Measurements from ENCODE around the gene LUC7L3. TPM values are rescaled to one million over a fixed set of nuclear protein-coding genes. Genes with fewer than 3 reads are reported as not detected.
A peak's percentile ranks its signal among the peaks of the same experiment; 100 is the strongest.

LUC7L3 gene
- total and polyA plus RNA-seq, 3 experiments from 2014 or later: 72.5 to 120 (median 113) TPM

DNA sequence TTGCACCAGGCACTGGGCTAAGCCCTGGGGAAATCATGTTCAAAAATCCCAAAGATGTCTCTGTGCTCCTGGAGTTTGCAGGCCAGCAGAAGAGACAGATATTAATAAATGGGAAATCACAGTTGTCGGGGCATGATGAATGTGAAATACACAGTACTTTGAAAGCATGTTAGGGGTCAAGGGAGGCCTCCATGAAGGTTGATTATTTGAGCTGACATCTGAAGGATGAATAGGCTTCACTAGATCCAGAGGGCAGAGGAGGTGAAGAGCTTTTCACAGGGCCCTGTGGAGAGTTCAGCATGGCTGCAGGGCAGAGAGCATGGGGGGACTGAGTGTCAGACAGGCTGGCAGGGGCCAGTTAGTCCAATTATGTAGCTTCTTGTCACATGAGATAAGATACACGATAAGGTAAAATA, 45.3 kb downstream of the LUC7L3 start:
- H3K4me3 ChIP-seq (ENCODE audit: low read length): no peak overlapping the region
- peaks cover 6 to 10% (median 7%) of the 10 kb centered on the region in 3 donors for H3K4me1 Mint-ChIP-seq
- POLR2A ChIA-PET: no interaction called here
- no peaks in the 10 kb centered on the region for H3K4me1 ChIP-seq (ENCODE audit: insufficient read depth, low read length)
- H3K27me3 Mint-ChIP-seq: peaks cover 11 to 26% of the 10 kb centered on the region in 2 donors
- CTCF ChIA-PET: no interaction called here
- DNase-seq: no peak
- H3K27ac Mint-ChIP-seq: no peak overlapping the region
- peaks cover 0 to 1% (median 0%) of the 10 kb centered on the region in 3 donors for H3K36me3 Mint-ChIP-seq
- H3K4me3 Mint-ChIP-seq: no peak overlapping the region
- no peak overlapping the region for H3K27ac ChIP-seq (ENCODE audit: low read depth, low read length)
- H3K9me3 Mint-ChIP-seq: no peaks in the 10 kb centered on the region
- H3K9me3 ChIP-seq (ENCODE audit: low read length): no peaks in the 10 kb centered on the region
- no peaks in the 10 kb centered on the region for H3K27me3 ChIP-seq (ENCODE audit: insufficient read depth, low read length, poor library complexity, severe bottlenecking)
- H3K36me3 ChIP-seq (ENCODE audit: insufficient read depth, low read length): no peaks in the 10 kb centered on the region

DNA sequence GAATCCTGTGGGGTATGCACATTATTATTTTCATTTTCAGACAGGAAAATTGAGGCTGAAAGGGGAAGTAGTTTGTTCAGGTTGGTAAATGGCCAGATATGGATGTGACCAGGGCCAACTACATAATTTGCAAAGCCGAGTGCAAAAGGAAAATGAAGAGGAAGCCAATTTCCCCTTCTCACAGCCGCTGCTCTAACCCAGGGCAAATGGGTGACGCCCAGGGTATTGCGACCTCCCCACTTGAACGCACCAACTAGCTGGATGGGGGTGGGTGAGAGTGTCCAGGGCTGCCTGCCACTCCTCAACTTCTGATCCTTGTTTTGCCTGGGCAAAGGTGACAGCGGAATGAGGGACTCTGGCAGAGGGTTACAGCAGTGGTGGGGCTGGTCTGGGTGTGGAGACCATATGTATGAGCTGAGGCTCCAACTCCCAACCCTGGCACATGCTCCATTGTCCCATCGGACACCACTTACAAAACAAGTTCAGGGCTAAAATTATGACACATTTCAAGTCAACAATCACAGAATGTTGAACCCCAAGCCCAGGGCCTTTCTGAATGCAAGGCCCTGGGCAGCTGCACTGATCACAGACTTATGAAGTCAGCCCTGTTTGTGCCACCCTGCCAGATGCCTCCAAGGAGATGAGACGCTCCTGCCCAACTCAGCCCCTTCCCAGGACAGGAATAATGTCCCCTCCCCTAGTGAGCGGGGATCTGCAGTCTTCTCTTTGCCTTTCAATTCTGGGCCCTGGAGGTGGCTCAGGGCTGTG, 46.2 kb downstream of the LUC7L3 start:
- POLR2A ChIA-PET: no interaction called here
- Mint-ChIP-seq H3K27ac (peak overlapping the region in 1 of 8 donors; percentile 46), H3K36me3 (peaks cover 0 to 1% (median 0%) of the 10 kb centered on the region in 3 donors), H3K9me3 (no peaks in the 10 kb centered on the region), H3K4me1 (peaks cover 6 to 10% (median 7%) of the 10 kb centered on the region in 3 donors), H3K4me3 (no peak overlapping the region), H3K27me3 (peaks cover 11 to 30% of the 10 kb centered on the region in 2 donors)
- no peaks in the 10 kb centered on the region for H3K9me3 ChIP-seq (ENCODE audit: low read length)
- H3K4me3 ChIP-seq (ENCODE audit: low read length): no peak overlapping the region
- H3K36me3 ChIP-seq (ENCODE audit: insufficient read depth, low read length): no peaks in the 10 kb centered on the region
- CTCF ChIA-PET: interaction anchor here (1.1 kb wide), 1 partner anchor 18 kb away, joined by 6 read pairs; no protein-coding TSS in a partner anchor
- no peak overlapping the region for H3K27ac ChIP-seq (ENCODE audit: low read depth, low read length)
- H3K4me1 ChIP-seq (ENCODE audit: insufficient read depth, low read length): no peaks in the 10 kb centered on the region
- no peak for DNase-seq
- no peaks in the 10 kb centered on the region for H3K27me3 ChIP-seq (ENCODE audit: insufficient read depth, low read length, poor library complexity, severe bottlenecking)

DNA sequence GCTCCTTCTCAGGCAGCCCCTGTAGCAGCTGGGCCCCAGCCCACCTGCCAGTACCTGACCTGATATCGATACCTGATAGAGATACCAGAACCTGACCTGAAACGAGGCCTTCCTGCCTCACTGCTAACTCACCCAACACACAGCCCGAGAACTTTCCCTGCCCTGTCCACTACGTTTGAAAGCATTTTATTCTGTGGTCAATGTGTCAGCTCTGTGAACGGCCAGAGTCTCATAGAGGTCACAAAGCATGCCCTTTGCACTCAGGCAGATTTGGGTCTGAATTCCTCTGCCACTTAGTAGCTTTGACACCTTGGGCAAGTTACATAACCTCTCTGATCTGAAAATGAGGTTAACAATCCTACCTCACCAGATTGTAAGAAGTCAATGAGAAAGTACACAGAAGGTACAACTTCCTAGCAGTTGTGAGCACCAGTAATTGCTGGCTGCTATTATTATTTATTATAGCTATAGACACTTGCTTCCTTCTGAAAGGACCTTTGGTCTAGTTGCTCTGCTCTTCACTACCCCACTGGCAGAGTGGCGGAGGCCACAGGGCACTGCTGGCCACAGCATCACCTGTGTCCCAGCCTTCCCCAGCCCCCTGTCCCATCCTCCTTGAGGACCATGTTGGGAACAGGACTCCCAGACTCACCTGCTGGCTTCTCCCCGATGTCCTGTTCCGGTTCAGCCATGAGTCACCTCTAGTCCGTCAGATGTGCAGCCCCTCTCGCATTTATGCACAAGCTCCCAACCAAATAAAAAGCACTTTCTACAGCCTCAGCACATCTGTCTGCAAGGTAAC, 47.0 kb downstream of the LUC7L3 start:
- Mint-ChIP-seq H3K36me3 (peaks cover 0 to 1% (median 0%) of the 10 kb centered on the region in 3 donors), H3K27me3 (peaks cover 11 to 30% of the 10 kb centered on the region in 2 donors), H3K27ac (no peak overlapping the region), H3K9me3 (no peaks in the 10 kb centered on the region), H3K4me1 (peaks cover 6 to 10% (median 7%) of the 10 kb centered on the region in 3 donors), H3K4me3 (no peak overlapping the region)
- no peak overlapping the region for H3K4me3 ChIP-seq (ENCODE audit: low read length)
- no peak overlapping the region for H3K27ac ChIP-seq (ENCODE audit: low read depth, low read length)
- H3K4me1 ChIP-seq (ENCODE audit: insufficient read depth, low read length): no peaks in the 10 kb centered on the region
- ChIA-PET POLR2A (no interaction called here), CTCF (interaction anchor here (1.1 kb wide), 1 partner anchor 17 kb away, joined by 6 read pairs; no protein-coding TSS in a partner anchor)
- no peaks in the 10 kb centered on the region for H3K27me3 ChIP-seq (ENCODE audit: insufficient read depth, low read length, poor library complexity, severe bottlenecking)
- no peaks in the 10 kb centered on the region for H3K36me3 ChIP-seq (ENCODE audit: insufficient read depth, low read length)
- no peak for DNase-seq
- no peaks in the 10 kb centered on the region for H3K9me3 ChIP-seq (ENCODE audit: low read length)

GRCh38 chr17:50767030-50767429, 47.6 kb downstream of the LUC7L3 start:
- Histone ChIP-seq H3K9me3 (ENCODE audit: low read length) (no peaks in the 10 kb centered on the region), H3K4me1 (ENCODE audit: insufficient read depth, low read length) (no peaks in the 10 kb centered on the region), H3K36me3 (ENCODE audit: insufficient read depth, low read length) (no peaks in the 10 kb centered on the region), H3K27me3 (ENCODE audit: insufficient read depth, low read length, poor library complexity, severe bottlenecking) (no peaks in the 10 kb centered on the region), H3K4me3 (ENCODE audit: low read length) (no peak overlapping the region), H3K27ac (ENCODE audit: low read depth, low read length) (no peak overlapping the region)
- Mint-ChIP-seq H3K27me3 (peaks cover 14 to 33% of the 10 kb centered on the region in 2 donors), H3K36me3 (peaks cover 0 to 1% (median 0%) of the 10 kb centered on the region in 3 donors), H3K4me3 (no peak overlapping the region), H3K27ac (no peak overlapping the region), H3K9me3 (no peaks in the 10 kb centered on the region), H3K4me1 (peaks cover 6 to 12% (median 10%) of the 10 kb centered on the region in 3 donors)
- ChIA-PET POLR2A (no interaction called here), CTCF (no interaction called here)
- DNase-seq: no peak

DNA sequence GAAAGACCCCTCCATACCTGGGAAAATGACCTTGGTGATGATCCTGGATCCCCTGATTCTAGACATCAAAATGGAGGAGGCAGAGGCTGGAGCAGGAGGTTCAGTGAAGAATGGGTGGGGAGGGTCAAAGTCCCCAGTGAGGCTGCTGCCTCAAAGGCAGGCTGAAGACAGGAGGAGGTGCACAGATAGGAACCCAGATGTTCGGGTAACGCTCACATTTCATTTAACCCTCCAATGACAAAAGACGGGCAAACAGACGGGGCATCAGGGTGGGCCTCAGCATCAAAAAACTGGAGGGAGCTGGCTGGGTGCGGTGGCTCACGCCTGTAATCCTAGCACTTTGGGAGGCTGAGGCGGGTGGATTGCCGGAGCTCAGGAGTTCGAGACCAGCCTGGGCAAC, 48.0 kb downstream of the LUC7L3 start, which contains the start of gene ANKRD40CL:
Gene ANKRD40CL, minus strand, starts transcription at position 73 of the 400 bp plus-strand sequence. CDS start 605 bp downstream, outside the sequence.
- H3K9me3 Mint-ChIP-seq: no peaks in the 10 kb centered on the region
- no peaks in the 10 kb centered on the region for H3K27me3 ChIP-seq (ENCODE audit: insufficient read depth, low read length, poor library complexity, severe bottlenecking)
- no peaks in the 10 kb centered on the region for H3K36me3 ChIP-seq (ENCODE audit: insufficient read depth, low read length)
- H3K27ac ChIP-seq (ENCODE audit: low read depth, low read length): no peak within 1 kb of the TSS
- POLR2A ChIA-PET: no interaction called here
- H3K9me3 ChIP-seq (ENCODE audit: low read length): no peaks in the 10 kb centered on the region
- peaks cover 15 to 35% of the 10 kb centered on the region in 2 donors for H3K27me3 Mint-ChIP-seq
- H3K27ac Mint-ChIP-seq: no peak within 1 kb of the TSS
- CTCF ChIA-PET: no interaction called here
- H3K4me3 ChIP-seq (ENCODE audit: low read length): no peak within 1 kb of the TSS
- H3K36me3 Mint-ChIP-seq: peaks cover 0 to 1% (median 0%) of the 10 kb centered on the region in 3 donors
- peaks cover 9 to 16% (median 14%) of the 10 kb centered on the region in 3 donors for H3K4me1 Mint-ChIP-seq
- no peak within 1 kb of the TSS for H3K4me3 Mint-ChIP-seq
- no peaks in the 10 kb centered on the region for H3K4me1 ChIP-seq (ENCODE audit: insufficient read depth, low read length)
- DNase-seq: no peak

DNA sequence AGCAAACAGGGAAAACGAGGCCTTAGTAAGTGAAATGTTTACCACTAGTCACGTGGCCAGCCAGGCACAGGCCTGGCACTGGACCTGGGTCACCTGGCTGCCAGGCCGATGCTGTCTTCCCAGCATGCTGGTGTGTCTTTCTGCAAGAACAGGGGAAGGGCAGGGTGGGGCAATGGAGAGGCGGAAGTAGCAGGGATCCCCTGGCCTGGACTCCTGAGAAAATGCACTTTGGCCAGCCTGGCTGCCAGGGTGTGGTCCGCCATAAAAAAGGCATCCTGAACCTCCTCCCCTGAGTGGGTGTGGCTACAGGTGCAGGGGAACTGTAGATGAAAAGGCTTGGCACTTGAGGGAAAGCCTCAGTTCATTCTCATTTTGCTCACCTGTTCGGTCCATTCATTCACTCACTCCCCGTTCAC, 49.0 kb downstream of the LUC7L3 start:
- Mint-ChIP-seq H3K4me1 (peaks cover 7 to 12% (median 9%) of the 10 kb centered on the region in 3 donors), H3K27me3 (peaks cover 15 to 35% of the 10 kb centered on the region in 2 donors), H3K9me3 (no peaks in the 10 kb centered on the region), H3K27ac (no peak overlapping the region), H3K36me3 (peaks cover 0 to 1% (median 0%) of the 10 kb centered on the region in 3 donors), H3K4me3 (no peak overlapping the region)
- H3K9me3 ChIP-seq (ENCODE audit: low read length): no peaks in the 10 kb centered on the region
- DNase-seq: no peak
- H3K4me3 ChIP-seq (ENCODE audit: low read length): no peak overlapping the region
- H3K36me3 ChIP-seq (ENCODE audit: insufficient read depth, low read length): no peaks in the 10 kb centered on the region
- ChIA-PET CTCF (no interaction called here), POLR2A (interaction anchor here (0.6 kb wide), 1 partner anchor 411 kb away, joined by 4 read pairs; no protein-coding TSS in a partner anchor)
- no peak overlapping the region for H3K27ac ChIP-seq (ENCODE audit: low read depth, low read length)
- H3K27me3 ChIP-seq (ENCODE audit: insufficient read depth, low read length, poor library complexity, severe bottlenecking): no peaks in the 10 kb centered on the region
- H3K4me1 ChIP-seq (ENCODE audit: insufficient read depth, low read length): no peaks in the 10 kb centered on the region

DNA sequence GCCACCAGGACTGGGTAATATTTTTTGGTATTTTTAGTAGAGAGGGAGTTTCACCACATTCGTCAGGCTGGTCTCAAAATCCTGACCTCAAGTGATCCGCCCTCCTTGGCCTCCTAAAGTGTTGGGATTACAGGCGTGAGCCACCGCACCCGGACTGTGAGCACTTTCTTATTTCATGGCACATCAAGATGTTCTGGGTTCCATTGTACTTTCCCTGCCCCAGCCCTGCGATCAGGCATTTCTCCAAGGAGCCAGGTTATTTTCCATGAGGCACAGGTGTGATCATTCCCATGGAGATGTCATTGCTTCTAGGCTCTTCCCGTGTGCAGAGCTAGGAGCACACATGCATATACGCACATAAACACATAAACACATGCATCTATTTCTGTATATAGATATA, 50.5 kb downstream of the LUC7L3 start:
- ChIA-PET POLR2A (no interaction called here), CTCF (no interaction called here)
- H3K27ac ChIP-seq (ENCODE audit: low read depth, low read length): no peak overlapping the region
- no peak overlapping the region for H3K4me3 ChIP-seq (ENCODE audit: low read length)
- Mint-ChIP-seq H3K4me3 (no peak overlapping the region), H3K9me3 (no peaks in the 10 kb centered on the region), H3K36me3 (peaks cover 0 to 3% (median 0%) of the 10 kb centered on the region in 3 donors), H3K27ac (no peak overlapping the region), H3K4me1 (peaks cover 3 to 7% (median 6%) of the 10 kb centered on the region in 3 donors), H3K27me3 (peaks cover 8 to 26% of the 10 kb centered on the region in 2 donors)
- H3K27me3 ChIP-seq (ENCODE audit: insufficient read depth, low read length, poor library complexity, severe bottlenecking): no peaks in the 10 kb centered on the region
- no peaks in the 10 kb centered on the region for H3K9me3 ChIP-seq (ENCODE audit: low read length)
- no peaks in the 10 kb centered on the region for H3K4me1 ChIP-seq (ENCODE audit: insufficient read depth, low read length)
- DNase-seq: no peak
- H3K36me3 ChIP-seq (ENCODE audit: insufficient read depth, low read length): no peaks in the 10 kb centered on the region

GRCh38 chr17:50770346-50770745, 50.9 kb downstream of the LUC7L3 start:
- POLR2A ChIA-PET: no interaction called here
- H3K27ac ChIP-seq (ENCODE audit: low read depth, low read length): no peak overlapping the region
- no peaks in the 10 kb centered on the region for H3K36me3 ChIP-seq (ENCODE audit: insufficient read depth, low read length)
- H3K9me3 ChIP-seq (ENCODE audit: low read length): no peaks in the 10 kb centered on the region
- Mint-ChIP-seq H3K4me1 (peaks cover 3 to 7% (median 6%) of the 10 kb centered on the region in 3 donors), H3K27me3 (peaks cover 8 to 24% of the 10 kb centered on the region in 2 donors), H3K27ac (peak overlapping the region in 1 of 8 donors; percentile 33), H3K4me3 (no peak overlapping the region), H3K9me3 (no peaks in the 10 kb centered on the region), H3K36me3 (peaks cover 0 to 3% (median 0%) of the 10 kb centered on the region in 3 donors)
- CTCF ChIA-PET: no interaction called here
- no peaks in the 10 kb centered on the region for H3K4me1 ChIP-seq (ENCODE audit: insufficient read depth, low read length)
- no peak overlapping the region for H3K4me3 ChIP-seq (ENCODE audit: low read length)
- H3K27me3 ChIP-seq (ENCODE audit: insufficient read depth, low read length, poor library complexity, severe bottlenecking): no peaks in the 10 kb centered on the region
- no peak for DNase-seq

All from CD8-positive, alpha-beta memory T cell (primary cell).